Gastrocnemius medialis (tissue), 4 donors: ENCODE measurements around the gene RNF220. TPM values are rescaled to one million over a fixed set of nuclear protein-coding genes. Genes with fewer than 3 reads are reported as not detected.

ENCODE experiments used
- ATAC-seq, 2 donors: fragments of 150-250 bp; one replicate each; pipeline ENCODE4 v1.9.1; 2016
- DNase-seq, 2 donors: peaks; one replicate each; pipeline ENCODE4 v3.0.0-alpha.2; 2019
- H3K27ac ChIP-seq, 4 donors: fragments of 200-600 bp; sonication (generic); 1 replicate in 1 of 4; 2 replicates in 3 of 4; pipeline ENCODE4 v1.5.1; 2016 to 2018; ENCODE audit warnings: mild to moderate bottlenecking in 2 of 4, moderate library complexity in 1 of 4
- H3K27me3 ChIP-seq, 3 donors: fragments of 200-600 bp; sonication (generic) in 2 of 3; 1 replicate in 1 of 3; 2 replicates in 2 of 3; pipeline versions ENCODE4 v1.5.1 to v1.6.0; 2016 to 2019; ENCODE audit warnings: mild to moderate bottlenecking in 1 of 3, moderate library complexity in 1 of 3
- H3K36me3 ChIP-seq, 2 donors: fragments of 200-600 bp; sonication (generic) in 1 of 2; one replicate each; pipeline ENCODE4 v1.5.1; 2017 to 2018
- H3K4me1 ChIP-seq, 2 donors: fragments of 200-600 bp; sonication (generic) in 1 of 2; one replicate each; pipeline ENCODE4 v1.5.1; 2016 to 2017; ENCODE audit warnings: mild to moderate bottlenecking in 2 of 2
- H3K4me3 ChIP-seq, 4 donors: fragments of 200-600 bp; sonication (generic) in 3 of 4; 1 replicate in 1 of 4; 2 replicates in 3 of 4; pipeline ENCODE4 v1.5.1; 2016 to 2019; ENCODE audit warnings: mild to moderate bottlenecking in 2 of 4
- H3K9me3 ChIP-seq, 3 donors: fragments of 200-600 bp; sonication (generic) in 2 of 3; 1 replicate in 1 of 3; 2 replicates in 2 of 3; pipeline ENCODE4 v1.5.1; 2016 to 2019
- POLR2A ChIP-seq, 2 donors: fragments of 450-650 bp; IDR thresholded peaks; one replicate each; pipeline ENCODE4 v1.6.1; 2017; ENCODE audit warnings: antibody characterized with exemption in 2 of 2, mild to moderate bottlenecking in 2 of 2, moderate library complexity in 2 of 2
- in situ Hi-C, 4 donors: fragments of 200-750 bp; cut with MboI; loops; one replicate each; pipeline versions ENCODE4 v1.15.0 to v1.8.0; 2017; ENCODE audit warnings: low sequenced_read_pairs in 4 of 4
- intact Hi-C: fragments of 100-400 bp; cut with DNase I; formaldehyde crosslinking; loops from one replicate; pipeline ENCODE4 v1.15.1; 2023; ENCODE audit warnings: low total_unique reads
- total RNA-seq, 4 donors: library from RNA; depleted of rRNA; stranded (reverse); fragments of >200 nt; gene quantifications; one replicate each; pipeline versions ENCODE4 v1.1.0 to v1.2.3, GENCODE V29; 2016
- TF ChIP-seq, protein P1 (sequence below), 5 experiments: fragments of 450-650 bp in 3 of 5; fragments of 200-600 bp in 2 of 5; sonication (generic) in 2 of 5; IDR thresholded peaks in 4 of 5; conservative IDR thresholded peaks in 1 of 5; 1 replicate in 4 of 5; 2 replicates in 1 of 5; pipeline ENCODE4 v1.5.1; 2016 to 2019; ENCODE audit warnings: antibody characterized with exemption in 5 of 5, mild to moderate bottlenecking in 3 of 5, moderate library complexity in 3 of 5

Gene RNF220
- total RNA-seq, 4 donors from 2014 or later = 91.2 to 172 (median 128) TPM

DNA sequence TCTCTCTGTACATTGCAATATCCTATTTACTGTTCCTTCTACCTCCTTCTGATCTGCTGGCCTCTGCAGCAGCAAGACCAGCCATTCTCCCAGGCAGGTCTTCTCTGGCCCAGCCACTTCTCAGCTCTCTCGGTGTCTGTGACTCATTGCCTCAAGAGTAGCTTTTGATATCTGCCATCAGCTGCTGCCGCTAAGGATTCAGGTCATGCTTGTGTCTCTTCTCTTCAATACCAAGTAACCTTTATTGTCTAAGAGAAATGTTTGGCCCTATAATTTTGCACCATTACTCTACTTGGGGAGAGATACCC, 167.5 kb downstream of the RNF220 start:
- intact Hi-C loops (no loop called here), in situ Hi-C loops (no loop called here)
- no peak overlapping the region for H3K4me3 ChIP-seq
- H3K27ac ChIP-seq = no peak overlapping the region
- no peaks in the 10 kb centered on the region for H3K9me3 ChIP-seq
- no peaks in the 10 kb centered on the region for H3K4me1 ChIP-seq
- ATAC-seq (no peak), DNase-seq (no peak)
- no peaks in the 10 kb centered on the region for H3K36me3 ChIP-seq
- no peaks in the 10 kb centered on the region for H3K27me3 ChIP-seq
- TF ChIP-seq POLR2A (IDR thresholded peaks at IDR 0.05) = no peak
- TF ChIP-seq, protein P1, sequence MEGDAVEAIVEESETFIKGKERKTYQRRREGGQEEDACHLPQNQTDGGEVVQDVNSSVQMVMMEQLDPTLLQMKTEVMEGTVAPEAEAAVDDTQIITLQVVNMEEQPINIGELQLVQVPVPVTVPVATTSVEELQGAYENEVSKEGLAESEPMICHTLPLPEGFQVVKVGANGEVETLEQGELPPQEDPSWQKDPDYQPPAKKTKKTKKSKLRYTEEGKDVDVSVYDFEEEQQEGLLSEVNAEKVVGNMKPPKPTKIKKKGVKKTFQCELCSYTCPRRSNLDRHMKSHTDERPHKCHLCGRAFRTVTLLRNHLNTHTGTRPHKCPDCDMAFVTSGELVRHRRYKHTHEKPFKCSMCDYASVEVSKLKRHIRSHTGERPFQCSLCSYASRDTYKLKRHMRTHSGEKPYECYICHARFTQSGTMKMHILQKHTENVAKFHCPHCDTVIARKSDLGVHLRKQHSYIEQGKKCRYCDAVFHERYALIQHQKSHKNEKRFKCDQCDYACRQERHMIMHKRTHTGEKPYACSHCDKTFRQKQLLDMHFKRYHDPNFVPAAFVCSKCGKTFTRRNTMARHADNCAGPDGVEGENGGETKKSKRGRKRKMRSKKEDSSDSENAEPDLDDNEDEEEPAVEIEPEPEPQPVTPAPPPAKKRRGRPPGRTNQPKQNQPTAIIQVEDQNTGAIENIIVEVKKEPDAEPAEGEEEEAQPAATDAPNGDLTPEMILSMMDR (IDR thresholded peaks at IDR 0.05 in 4 of 5, conservative IDR thresholded peaks at IDR 0.05 in 1 of 5) = no peak

DNA sequence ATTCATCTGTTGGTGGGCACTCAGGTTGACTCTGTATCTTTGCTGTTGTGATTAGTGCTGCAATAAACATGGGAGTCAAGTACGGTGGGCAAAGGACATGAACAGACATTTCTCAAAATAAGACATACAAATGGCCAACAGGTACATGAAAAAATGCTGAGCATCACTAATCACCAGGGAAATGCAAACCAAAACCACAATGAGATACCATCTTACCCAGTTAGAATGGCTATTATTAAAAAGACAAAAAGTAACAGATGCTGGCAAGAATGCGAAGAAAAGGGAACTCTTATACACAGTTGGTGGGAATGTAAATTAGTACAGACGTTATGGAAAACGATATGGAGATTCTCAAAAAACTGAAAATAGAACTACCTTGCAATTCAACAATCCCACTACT, 170.3 kb downstream of the RNF220 start:
- Histone ChIP-seq H3K27ac (no peak overlapping the region), H3K27me3 (no peaks in the 10 kb centered on the region), H3K9me3 (no peaks in the 10 kb centered on the region), H3K4me3 (no peak overlapping the region), H3K36me3 (no peaks in the 10 kb centered on the region), H3K4me1 (no peaks in the 10 kb centered on the region)
- intact Hi-C loops = no loop called here
- DNase-seq (no peak), ATAC-seq (no peak)
- in situ Hi-C loops = loop anchor here in 3 of 4 donors (25.0 kb wide), 2 partner anchors 188 to 363 kb away; partner anchors contain the start of gene DMAP1 (in 3 of the 3)
- TF ChIP-seq, protein P1 (IDR thresholded peaks at IDR 0.05 in 4 of 5, conservative IDR thresholded peaks at IDR 0.05 in 1 of 5) = no peak
- TF ChIP-seq POLR2A (IDR thresholded peaks at IDR 0.05) = no peak

DNA sequence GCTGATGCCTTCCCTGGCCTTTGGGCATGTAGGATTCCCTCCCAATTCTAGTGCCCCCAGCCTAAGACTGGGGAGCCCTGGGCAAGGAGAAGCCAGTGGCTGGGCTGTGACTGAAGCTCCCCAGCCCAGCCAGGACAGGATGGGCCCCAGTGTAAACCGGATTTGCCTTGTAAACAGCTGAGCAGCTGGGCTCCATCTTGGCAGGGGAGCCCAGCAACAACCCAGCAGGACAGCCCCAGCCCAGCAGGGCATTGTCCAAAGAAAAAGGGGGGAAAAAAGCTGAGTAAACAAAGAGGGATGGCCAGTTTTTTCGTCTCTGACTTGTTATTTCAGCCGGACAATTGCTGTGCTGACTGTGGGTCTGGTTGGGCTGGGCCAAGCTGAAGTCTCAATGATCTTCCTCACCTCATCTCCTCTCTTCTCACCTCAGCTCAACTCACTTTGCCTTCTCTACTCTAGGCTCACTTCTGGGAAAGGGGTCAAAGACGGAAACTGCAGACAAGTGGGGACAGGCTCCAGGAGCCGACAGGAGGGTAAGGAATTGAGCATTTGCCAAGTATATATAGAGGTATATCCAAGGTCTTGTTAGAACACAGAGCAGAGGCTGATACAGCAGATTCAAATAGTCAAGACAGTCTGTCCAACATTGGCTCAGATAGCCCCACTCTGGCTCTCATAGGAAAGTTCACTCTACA, 171.5 kb downstream of the RNF220 start:
- in situ Hi-C loops (loop anchor here in 3 of 4 donors (25.0 kb wide), 2 partner anchors 189 to 364 kb away; partner anchors contain the start of gene DMAP1 (in 3 of the 3)), intact Hi-C loops (no loop called here)
- no peak for ATAC-seq
- no peaks in the 10 kb centered on the region for H3K9me3 ChIP-seq
- TF ChIP-seq POLR2A (IDR thresholded peaks at IDR 0.05) = no peak
- TF ChIP-seq, protein P1 (IDR thresholded peaks at IDR 0.05 in 4 of 5, conservative IDR thresholded peaks at IDR 0.05 in 1 of 5) = no peak
- no peak overlapping the region for H3K27ac ChIP-seq
- H3K27me3 ChIP-seq = peaks cover 0 to 3% (median 0%) of the 10 kb centered on the region in 3 donors
- H3K4me3 ChIP-seq = no peak overlapping the region
- no peak for DNase-seq
- no peaks in the 10 kb centered on the region for H3K36me3 ChIP-seq
- H3K4me1 ChIP-seq = no peaks in the 10 kb centered on the region

DNA sequence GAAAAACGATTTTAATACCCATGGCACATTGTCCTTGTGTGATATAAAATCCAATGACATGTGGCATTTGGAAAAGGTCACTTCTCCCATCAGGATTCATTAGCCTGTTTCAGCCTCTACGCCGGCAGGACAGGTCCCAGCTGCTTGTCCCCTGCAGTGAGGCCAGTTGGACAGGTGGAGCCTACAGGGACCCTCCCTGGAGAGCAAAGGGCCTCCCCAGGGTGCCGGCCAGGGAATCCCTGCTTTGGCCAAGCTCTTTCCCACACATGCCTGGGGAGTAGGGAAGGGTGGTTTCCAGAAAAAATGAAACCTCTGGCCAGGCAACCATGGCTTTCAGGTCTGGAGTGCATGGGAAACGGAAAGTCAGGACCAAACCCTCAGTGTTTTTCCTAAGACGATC, 176.2 kb downstream of the RNF220 start:
- in situ Hi-C loops (loop anchor here in 3 of 4 donors (25.0 kb wide), 2 partner anchors 194 to 369 kb away; partner anchors contain the start of gene DMAP1 (in 3 of the 3)), intact Hi-C loops (no loop called here)
- no peak overlapping the region for H3K4me3 ChIP-seq
- DNase-seq (no peak), ATAC-seq (no peak)
- TF ChIP-seq, protein P1 (IDR thresholded peaks at IDR 0.05 in 4 of 5, conservative IDR thresholded peaks at IDR 0.05 in 1 of 5) = no peak
- TF ChIP-seq POLR2A (IDR thresholded peaks at IDR 0.05) = no peak
- no peaks in the 10 kb centered on the region for H3K36me3 ChIP-seq
- H3K27me3 ChIP-seq = peaks cover 9 to 20% (median 13%) of the 10 kb centered on the region in 3 donors
- H3K9me3 ChIP-seq = no peaks in the 10 kb centered on the region
- H3K27ac ChIP-seq = no peak overlapping the region
- no peaks in the 10 kb centered on the region for H3K4me1 ChIP-seq
